ENCODE results near the gene ALPK3. TPM values are rescaled to one million over a fixed set of nuclear protein-coding genes. Genes with fewer than 3 reads are reported as not detected.

Gene ALPK3
- total RNA-seq, 1 experiment from 2014 or later: 2.0 TPM

- CTCF ChIA-PET: interaction anchor here (1.6 kb wide), 1 partner anchor 181 kb away, joined by 4 read pairs; no protein-coding TSS in a partner anchor
- Histone ChIP-seq H3K27me3 (ENCODE audit: insufficient read depth, low read length) (no peaks in the 10 kb centered on the region), H3K4me1 (ENCODE audit: control insufficient read depth in 1 of 2, insufficient read depth in 2 of 2, low read length in 2 of 2) (peaks cover 0 to 13% of the 10 kb centered on the region in 2 experiments; a peak in 3 of 4 replicates), H3K36me3 (ENCODE audit: control insufficient read depth in 1 of 2, insufficient read depth in 2 of 2, low read length in 2 of 2) (no peaks in the 10 kb centered on the region), H3K27ac (ENCODE audit: low read depth, low read length) (no peak overlapping the region), H3K4me2 (ENCODE audit: low read length) (no peak overlapping the region), H4K20me1 (ENCODE audit: insufficient read depth) (no peaks in the 10 kb centered on the region), H3K4me3 (replicated peaks in 1 of 2; ENCODE audit: low read depth in 1 of 2, low read length in 2 of 2) (no peak overlapping the region), H3K9ac (ENCODE audit: low read length) (no peak overlapping the region), H3K9me2 (ENCODE audit: insufficient read depth) (no peaks in the 10 kb centered on the region), H3K9me3 (ENCODE audit: control insufficient read depth in 1 of 2, insufficient read depth in 1 of 2, low read depth in 1 of 2, low read length in 2 of 2) (no peaks in the 10 kb centered on the region), H2AFZ (ENCODE audit: low read depth, low read length, poor library complexity, severe bottlenecking) (no peak overlapping the region), H3K79me2 (ENCODE audit: insufficient read depth, low read length) (no peaks in the 10 kb centered on the region)
- TF ChIP-seq SIN3A (IDR thresholded peaks at IDR 0.05; ENCODE audit: low read depth) (no peak), ZNF274 (IDR thresholded peaks at IDR 0.05; ENCODE audit: low read depth, low read length) (no peak), TCF7L2 (IDR thresholded peaks at IDR 0.05; ENCODE audit: borderline replicate concordance, extremely low read depth, insufficient read depth, insufficient read length) (no peak), EZH2phosphoT487 (IDR thresholded peaks at IDR 0.05; ENCODE audit: borderline replicate concordance) (no peak), ZBTB33 (IDR thresholded peaks at IDR 0.05; ENCODE audit: extremely low read depth, insufficient replicate concordance, low read length) (no peak), YY1 (IDR thresholded peaks at IDR 0.05; ENCODE audit: extremely low read depth, insufficient replicate concordance, low read depth, low read length) (no peak), SP1 (IDR thresholded peaks at IDR 0.05; ENCODE audit: low read depth) (no peak), POLR2A (IDR thresholded peaks at IDR 0.05; ENCODE audit: borderline replicate concordance, extremely low read depth, insufficient read depth, insufficient read length) (no peak), ZFX (IDR thresholded peaks at IDR 0.05) (no peak)
- TF ChIP-seq, protein P1, sequence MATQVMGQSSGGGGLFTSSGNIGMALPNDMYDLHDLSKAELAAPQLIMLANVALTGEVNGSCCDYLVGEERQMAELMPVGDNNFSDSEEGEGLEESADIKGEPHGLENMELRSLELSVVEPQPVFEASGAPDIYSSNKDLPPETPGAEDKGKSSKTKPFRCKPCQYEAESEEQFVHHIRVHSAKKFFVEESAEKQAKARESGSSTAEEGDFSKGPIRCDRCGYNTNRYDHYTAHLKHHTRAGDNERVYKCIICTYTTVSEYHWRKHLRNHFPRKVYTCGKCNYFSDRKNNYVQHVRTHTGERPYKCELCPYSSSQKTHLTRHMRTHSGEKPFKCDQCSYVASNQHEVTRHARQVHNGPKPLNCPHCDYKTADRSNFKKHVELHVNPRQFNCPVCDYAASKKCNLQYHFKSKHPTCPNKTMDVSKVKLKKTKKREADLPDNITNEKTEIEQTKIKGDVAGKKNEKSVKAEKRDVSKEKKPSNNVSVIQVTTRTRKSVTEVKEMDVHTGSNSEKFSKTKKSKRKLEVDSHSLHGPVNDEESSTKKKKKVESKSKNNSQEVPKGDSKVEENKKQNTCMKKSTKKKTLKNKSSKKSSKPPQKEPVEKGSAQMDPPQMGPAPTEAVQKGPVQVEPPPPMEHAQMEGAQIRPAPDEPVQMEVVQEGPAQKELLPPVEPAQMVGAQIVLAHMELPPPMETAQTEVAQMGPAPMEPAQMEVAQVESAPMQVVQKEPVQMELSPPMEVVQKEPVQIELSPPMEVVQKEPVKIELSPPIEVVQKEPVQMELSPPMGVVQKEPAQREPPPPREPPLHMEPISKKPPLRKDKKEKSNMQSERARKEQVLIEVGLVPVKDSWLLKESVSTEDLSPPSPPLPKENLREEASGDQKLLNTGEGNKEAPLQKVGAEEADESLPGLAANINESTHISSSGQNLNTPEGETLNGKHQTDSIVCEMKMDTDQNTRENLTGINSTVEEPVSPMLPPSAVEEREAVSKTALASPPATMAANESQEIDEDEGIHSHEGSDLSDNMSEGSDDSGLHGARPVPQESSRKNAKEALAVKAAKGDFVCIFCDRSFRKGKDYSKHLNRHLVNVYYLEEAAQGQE (IDR thresholded peaks at IDR 0.05; ENCODE audit: low read depth): no peak
- BruUV-seq (replicated peaks): no TSS peak
- POLR2A ChIA-PET: no interaction called here
- DNase-seq (ENCODE audit: low read depth, low spot score) (no peak), ATAC-seq (no peak)
- intact Hi-C loops (cut with micrococcal nuclease): loop anchor here (10.0 kb wide), 1 partner anchor 230 kb away; no protein-coding TSS in a partner anchor
- RAD21 ChIA-PET (ENCODE audit: low non-redundant PET in 1 of 2, low total read pairs in 2 of 2, uncharacterized antibody in 2 of 2, unreplicated experiment in 2 of 2): interaction anchor here in 1 of 2 experiments (0.5 kb wide), 1 partner anchor 237 kb away, joined by 3 read pairs; no protein-coding TSS in a partner anchor
Observed at GRCh38 chr15:84824260-84825007, 7.3 kb downstream of the ALPK3 start.
